GM12878 (cell line): Measurements from ENCODE around the gene SMOC2. TPM values are rescaled to one million over a fixed set of nuclear protein-coding genes. Genes with fewer than 3 reads are reported as not detected.
"Not testable (repeated sequence)": the region's sequence is repeated elsewhere in the genome, so short reads cannot be mapped to it uniquely, and the experiment has no call there.

Experiments
- ATAC-seq: fragments of 200-7000 bp; cut with Tn5 transposase; 3 replicates; pipeline ENCODE4 v1.9.1; 2020; ENCODE audit warnings: mild to moderate bottlenecking, moderate library complexity
- BruUV-seq: library from RNA; stranded (reverse); fragments of 400-500 nt; replicated peaks from 2 replicates; lab custom pipeline; 2021; lab: Mats Ljungman, UMichigan
- CTCF ChIA-PET: fragments of 300-600 bp; sonication (Branson Sonifier 250); formaldehyde crosslinking; extraction: SDS; loops from one replicate; lab custom pipeline; 2021; ENCODE audit warnings: inconsistent platforms; lab: Yijun Ruan, JAX
- POLR2A ChIA-PET: fragments of 350-600 bp; formaldehyde crosslinking; extraction: SDS; loops from one replicate; lab custom pipeline; 2021; ENCODE audit warnings: inconsistent platforms; lab: Charles Lee
- RAD21 ChIA-PET: fragments of 300-600 bp; sonication (Branson Sonifier 250); formaldehyde crosslinking; loops from one replicate; lab custom pipeline; 2023; ENCODE audit warnings: antibody characterized with exemption; ENCODE audit not compliant: unreplicated experiment; lab: Charles Lee
- SMC1A ChIA-PET: fragments of 300-600 bp; sonication (Branson Sonifier 250); formaldehyde crosslinking; loops from one replicate; lab custom pipeline; 2023; ENCODE audit not compliant: unreplicated experiment, uncharacterized antibody; lab: Charles Lee
- DNase-seq: peaks from one replicate; pipeline ENCODE4 v3.0.0-alpha.2; 2011; ENCODE audit warnings: low read depth, low spot score
- FAIRE-seq: peaks from 3 replicates; lab custom pipeline; 2011; peaks lifted over from hg19 to GRCh38; lab: Jason Lieb, UNC
- H2AFZ ChIP-seq: 2 replicates; pipeline ENCODE4 v1.6.0; 2011; ENCODE audit warnings: low read depth, low read length, control low read depth; ENCODE audit not compliant: control insufficient read depth
- H3K27ac ChIP-seq: 2 replicates; pipeline ENCODE4 v1.5.1; 2011; ENCODE audit warnings: control low read depth; ENCODE audit not compliant: control insufficient read depth, insufficient read depth
- H3K27me3 ChIP-seq, 2 experiments: replicated peaks in 1 of 2; 2 replicates each; pipeline versions ENCODE4 v1.6.0 to v1.6.1; 2011; ENCODE audit warnings: low read length in 1 of 2; ENCODE audit not compliant: control insufficient read depth in 2 of 2, insufficient read depth in 2 of 2
- H3K36me3 ChIP-seq, 2 experiments: 2 replicates each; pipeline ENCODE4 v1.5.1; 2011; ENCODE audit warnings: low read length in 1 of 2; ENCODE audit not compliant: control insufficient read depth in 2 of 2, insufficient read depth in 2 of 2
- H3K4me1 ChIP-seq: 2 replicates; pipeline ENCODE4 v1.6.1; 2011; ENCODE audit warnings: mild to moderate bottlenecking, low read length, moderate library complexity, mixed read lengths; ENCODE audit not compliant: control insufficient read depth, insufficient read depth
- H3K4me2 ChIP-seq: 2 replicates; pipeline ENCODE4 v1.6.0; 2011; ENCODE audit warnings: control low read depth; ENCODE audit not compliant: control insufficient read depth, insufficient read depth
- H3K4me3 ChIP-seq: fragments of 200-600 bp; sonication (generic); 2 replicates; pipeline ENCODE4 v1.5.1; 2016
- H3K79me2 ChIP-seq: 2 replicates; pipeline ENCODE4 v1.6.0; 2011; ENCODE audit warnings: low read length; ENCODE audit not compliant: control insufficient read depth, insufficient read depth
- H3K9ac ChIP-seq: 2 replicates; pipeline ENCODE4 v1.8.0; 2011; ENCODE audit warnings: low read length, control low read depth, mixed read lengths; ENCODE audit not compliant: control insufficient read depth, insufficient read depth
- H3K9me3 ChIP-seq: replicated peaks from 3 replicates; pipeline ENCODE4 v1.5.1; 2011; ENCODE audit warnings: mild to moderate bottlenecking, low read length; ENCODE audit not compliant: control insufficient read depth, insufficient read depth
- H4K20me1 ChIP-seq: 2 replicates; pipeline ENCODE4 v1.6.0; 2011; ENCODE audit not compliant: control insufficient read depth, insufficient read depth
- DPF2 ChIP-seq: fragments of 450-650 bp; IDR thresholded peaks from 2 replicates; pipeline ENCODE4 v1.6.1; 2017; ENCODE audit warnings: mild to moderate bottlenecking
- GATAD2B ChIP-seq: fragments of 450-650 bp; conservative IDR thresholded peaks from 2 replicates; pipeline ENCODE4 v1.6.1; 2017; ENCODE audit warnings: low read depth, mild to moderate bottlenecking, moderate library complexity
- KLF5 ChIP-seq: fragments of 450-650 bp; IDR thresholded peaks from 2 replicates; pipeline ENCODE4 v1.6.1; 2014; ENCODE audit warnings: mild to moderate bottlenecking; ENCODE audit not compliant: partially characterized antibody
- RELA ChIP-seq: fragments of 450-650 bp; IDR thresholded peaks from 2 replicates; pipeline ENCODE4 v1.8.0; 2014; ENCODE audit warnings: borderline replicate concordance; ENCODE audit not compliant: partially characterized antibody
- RFX5 ChIP-seq: IDR thresholded peaks from 2 replicates; pipeline ENCODE4 v1.6.1; 2011; ENCODE audit warnings: low read depth, low read length, improper control_type of control experiment
- SPI1 ChIP-seq: IDR thresholded peaks from 2 replicates; pipeline ENCODE4 v1.6.1; 2011; ENCODE audit warnings: low read depth, mild to moderate bottlenecking, low read length, moderate library complexity, borderline replicate concordance; ENCODE audit not compliant: insufficient read depth
- SREBF2 ChIP-seq: IDR thresholded peaks from 2 replicates; pipeline ENCODE4 v1.6.1; 2012; ENCODE audit warnings: mild to moderate bottlenecking, low read length
- SUZ12 ChIP-seq: fragments of 200-600 bp; sonication (generic); IDR thresholded peaks from one replicate; pipeline ENCODE4 v1.6.1; 2018; ENCODE audit warnings: antibody characterized with exemption, mild to moderate bottlenecking; ENCODE audit not compliant: unreplicated experiment
- ZBED1 ChIP-seq: IDR thresholded peaks from 2 replicates; pipeline ENCODE4 v1.6.1; 2016; ENCODE audit warnings: borderline replicate concordance
- ZNF274 ChIP-seq: IDR thresholded peaks from one replicate; pipeline ENCODE4 v1.8.0; 2011; ENCODE audit not compliant: insufficient read length, insufficient read depth
- ZNF622 ChIP-seq: fragments of 450-650 bp; IDR thresholded peaks from 2 replicates; pipeline ENCODE4 v1.6.1; 2017; ENCODE audit warnings: mild to moderate bottlenecking, inconsistent platforms
- WGBS: methylation state at CpG from one replicate; pipeline ENCODE4 v1.1.6; 2016; ENCODE audit warnings: low lambda C conversion rate; ENCODE audit not compliant: insufficient replicate concordance, insufficient coverage; ENCODE audit errors: missing lambda C conversion rate; 5-methylcytosine and 5-hydroxymethylcytosine counted together
- in situ Hi-C: fragments of 300-500 bp; cut with MboI; formaldehyde crosslinking; loops from 9 replicates; pipeline ENCODE4 v1.14.3; 2018; ENCODE audit warnings: mixed read lengths
- intact Hi-C: fragments of 100-400 bp; cut with micrococcal nuclease; formaldehyde crosslinking; loops from one replicate; pipeline ENCODE4 v1.14.2; 2022; ENCODE audit not compliant: unreplicated experiment
- polyA plus RNA-seq, 11 experiments: library from polyadenylated mRNA; depleted of rRNA in 4 of 11; unstranded in 6 of 11; stranded (reverse) in 5 of 11; fragments of >200 nt; fragmentation: Nextera tagmentation in 4 of 11; fragmentation: Illumina TruSeq in 1 of 11; extraction: Ambion mirVana in 4 of 11; extraction: Trizol in 1 of 11; gene quantifications; 1 replicate in 1 of 11; 2 replicates in 10 of 11; pipeline versions ENCODE4 v1.2.1 to v1.2.3, GENCODE V29; 2011 to 2016; ENCODE audit warnings: inconsistent platforms in 2 of 11, missing spikeins in 2 of 11, low read depth in 1 of 11
- total RNA-seq, 4 experiments: library from RNA; depleted of rRNA in 3 of 4; stranded (reverse); fragments of >200 nt in 3 of 4; fragmentation: Illumina TruSeq in 1 of 4; extraction: Trizol in 1 of 4; gene quantifications; 2 replicates each; pipeline versions ENCODE4 v1.2.1 to v1.2.3, GENCODE V29; 2013 to 2021
- TF ChIP-seq, protein P1 (sequence below): IDR thresholded peaks from 2 replicates; pipeline ENCODE4 v1.6.1; 2011; ENCODE audit warnings: low read depth, low read length, improper control_type of control experiment, borderline replicate concordance
- TF ChIP-seq, protein P2 (sequence below): IDR thresholded peaks from 2 replicates; pipeline ENCODE4 v1.6.1; 2012; ENCODE audit warnings: low read depth, low read length, improper control_type of control experiment

SMOC2 gene
- total and polyA plus RNA-seq, 10 of the 15 experiments (the other 5 are each of a cell fraction or from before 2014, with no cell fraction given), result 0.10 to 0.12 TPM; not detected in 8

DNA sequence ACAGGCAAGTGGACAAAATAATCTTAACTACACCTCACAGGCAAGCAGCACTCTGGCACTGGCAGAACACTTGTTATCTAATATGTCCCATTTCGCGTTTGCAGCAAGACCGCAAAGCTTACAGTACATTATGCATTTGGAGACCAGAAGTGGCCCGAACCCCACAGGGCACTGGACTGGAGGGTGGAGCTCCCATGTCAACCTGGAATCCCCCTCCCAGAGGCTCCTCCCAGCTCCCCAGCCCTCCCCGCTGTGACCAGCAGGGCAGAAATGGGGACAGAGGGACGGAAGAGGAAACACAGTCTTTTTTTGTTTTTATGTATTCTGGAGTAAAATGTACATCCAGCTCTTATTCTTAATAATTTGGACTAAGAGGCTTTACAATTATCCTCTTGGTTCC is 263.7 kb downstream of the SMOC2 start:
- intact Hi-C loops (no loop called here), in situ Hi-C loops (no loop called here)
- no TSS peak for BruUV-seq

DNA sequence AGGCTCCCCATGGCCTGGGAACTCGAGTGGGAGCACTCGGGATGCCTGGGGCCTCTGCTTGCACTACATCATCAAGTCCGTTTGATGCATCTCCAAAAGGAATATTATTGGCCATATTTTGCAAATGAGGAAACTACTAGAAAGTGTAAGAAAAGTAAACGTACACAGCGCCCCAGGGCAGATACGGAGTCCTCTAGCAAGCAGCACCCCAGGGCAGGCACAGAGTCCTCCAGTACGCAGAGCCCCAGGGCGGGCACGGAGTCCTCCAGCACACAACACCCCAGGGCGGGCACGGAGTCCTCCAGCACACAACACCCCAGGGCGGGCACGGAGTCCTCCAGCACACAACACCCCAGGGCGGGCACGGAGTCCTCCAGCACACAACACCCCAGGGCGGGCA is 264.3 kb downstream of the SMOC2 start:
- H4K20me1 ChIP-seq, H3K27me3 ChIP-seq, H3K9ac ChIP-seq, H3K4me2 ChIP-seq, ATAC-seq, POLR2A ChIA-PET, intact Hi-C loops, H3K27ac ChIP-seq, BruUV-seq, H3K9me3 ChIP-seq, RAD21 ChIA-PET, H3K36me3 ChIP-seq, H3K79me2 ChIP-seq, FAIRE-seq, SMC1A ChIA-PET, H2AFZ ChIP-seq, H3K4me1 ChIP-seq, CTCF ChIA-PET, in situ Hi-C loops, H3K4me3 ChIP-seq, DNase-seq: not testable (repeated sequence)
- 39% methylated on average over 11 of the region's 16 CpGs for WGBS

More for the DNA sequence above, 263.7 kb downstream of the SMOC2 start:
- no peaks in the 10 kb centered on the region for H3K27me3 ChIP-seq
- RAD21 ChIA-PET, result no interaction called here
- H2AFZ ChIP-seq, result no peak overlapping the region
- H3K4me2 ChIP-seq, result no peak overlapping the region
- CTCF ChIA-PET, result no interaction called here
- WGBS, result 67% methylated on average over 6 of the region's 6 CpGs
- no peaks in the 10 kb centered on the region for H3K9me3 ChIP-seq
- H3K4me1 ChIP-seq, result no peaks in the 10 kb centered on the region
- H3K9ac ChIP-seq, result no peak overlapping the region
- no peaks in the 10 kb centered on the region for H3K79me2 ChIP-seq
- POLR2A ChIA-PET, result no interaction called here
- no peaks in the 10 kb centered on the region for H3K36me3 ChIP-seq
- TF ChIP-seq RELA (no peak), ZBED1 (no peak), KLF5 (no peak), SUZ12 (no peak), SREBF2 (no peak), ZNF622 (no peak), SPI1 (no peak), ZNF274 (no peak), DPF2 (no peak), RFX5 (no peak), GATAD2B (no peak)
- TF ChIP-seq, protein P1, sequence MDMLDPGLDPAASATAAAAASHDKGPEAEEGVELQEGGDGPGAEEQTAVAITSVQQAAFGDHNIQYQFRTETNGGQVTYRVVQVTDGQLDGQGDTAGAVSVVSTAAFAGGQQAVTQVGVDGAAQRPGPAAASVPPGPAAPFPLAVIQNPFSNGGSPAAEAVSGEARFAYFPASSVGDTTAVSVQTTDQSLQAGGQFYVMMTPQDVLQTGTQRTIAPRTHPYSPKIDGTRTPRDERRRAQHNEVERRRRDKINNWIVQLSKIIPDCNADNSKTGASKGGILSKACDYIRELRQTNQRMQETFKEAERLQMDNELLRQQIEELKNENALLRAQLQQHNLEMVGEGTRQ, result no peak
- TF ChIP-seq, protein P2, sequence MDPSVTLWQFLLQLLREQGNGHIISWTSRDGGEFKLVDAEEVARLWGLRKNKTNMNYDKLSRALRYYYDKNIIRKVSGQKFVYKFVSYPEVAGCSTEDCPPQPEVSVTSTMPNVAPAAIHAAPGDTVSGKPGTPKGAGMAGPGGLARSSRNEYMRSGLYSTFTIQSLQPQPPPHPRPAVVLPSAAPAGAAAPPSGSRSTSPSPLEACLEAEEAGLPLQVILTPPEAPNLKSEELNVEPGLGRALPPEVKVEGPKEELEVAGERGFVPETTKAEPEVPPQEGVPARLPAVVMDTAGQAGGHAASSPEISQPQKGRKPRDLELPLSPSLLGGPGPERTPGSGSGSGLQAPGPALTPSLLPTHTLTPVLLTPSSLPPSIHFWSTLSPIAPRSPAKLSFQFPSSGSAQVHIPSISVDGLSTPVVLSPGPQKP, result no peak
- SMC1A ChIA-PET, result no interaction called here
- FAIRE-seq (no peak), ATAC-seq (no peak), DNase-seq (no peak)
- no peaks in the 10 kb centered on the region for H4K20me1 ChIP-seq
- H3K4me3 ChIP-seq, result no peak overlapping the region
- no peak overlapping the region for H3K27ac ChIP-seq
